Left colon (tissue), 2 donors: ENCODE data around the gene ZNF423. TPM values are rescaled to one million over a fixed set of nuclear protein-coding genes. Genes with fewer than 3 reads are reported as not detected.
A peak's percentile ranks its signal among the peaks of the same experiment; 100 is the strongest.

Experiments used
- ATAC-seq: fragments of 200-7000 bp; cut with Tn5 transposase; one replicate; pipeline ENCODE4 v1.9.1; 2020; ENCODE audit warnings: mild to moderate bottlenecking, moderate library complexity
- DNase-seq, 2 donors: peaks; one replicate each; pipeline ENCODE4 v3.0.0-alpha.2; 2020
- intact Hi-C, 2 donors: fragments of 100-400 bp; cut with DNase I in 1 of 2; cut with micrococcal nuclease in 1 of 2; formaldehyde crosslinking; loops; one replicate each; pipeline versions ENCODE4 v1.11.2 to v1.14.0; 2022; cut with DNase I, micrococcal nuclease
- total RNA-seq, 2 donors: library from RNA; stranded (reverse); fragmentation: NEBNext Ultra II Directional; extraction: Animal tissue kit (Norgen Biotek cat#: 25700); gene quantifications; one replicate each; pipeline ENCODE4 v1.2.1, GENCODE V29; 2021
- donor health status: DM: no; HTN: no; CAD: no.
- donor health status: DM: yes; HTN: yes; CAD: no.

Gene ZNF423
- total RNA-seq, 2 donors from 2014 or later = 8.2 to 10.5 TPM

GRCh38 chr16:49467540-49468372 is 388.2 kb downstream of the ZNF423 start:
- DNase-seq = no peak
- ATAC-seq = no peak
- intact Hi-C loops = no loop called here

DNA sequence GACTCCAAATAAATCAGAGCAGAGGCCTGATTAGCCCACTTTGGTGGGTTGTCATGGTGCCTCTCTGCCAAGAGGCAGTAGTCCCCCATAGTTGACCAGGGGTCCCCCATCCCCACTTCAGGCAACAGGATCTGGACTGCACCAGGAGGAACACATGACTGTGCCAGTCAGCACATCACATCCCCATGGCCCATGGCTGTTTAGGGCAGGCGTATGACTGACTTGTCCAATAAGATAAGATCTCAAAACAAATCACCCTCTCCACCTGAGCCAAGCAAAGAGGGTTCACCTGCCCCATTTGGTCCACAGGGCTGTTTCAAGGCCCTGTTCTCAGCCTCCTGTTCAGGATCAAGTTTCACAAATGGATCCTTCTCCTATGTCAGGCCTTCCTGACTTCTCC is 389.0 kb downstream of the ZNF423 start:
- DNase-seq (no peak), ATAC-seq (no peak)
- intact Hi-C loops = no loop called here

GRCh38 chr16:49466529-49466831 is 389.4 kb downstream of the ZNF423 start:
- DNase-seq (no peak), ATAC-seq (no peak)
- intact Hi-C loops = no loop called here

DNA sequence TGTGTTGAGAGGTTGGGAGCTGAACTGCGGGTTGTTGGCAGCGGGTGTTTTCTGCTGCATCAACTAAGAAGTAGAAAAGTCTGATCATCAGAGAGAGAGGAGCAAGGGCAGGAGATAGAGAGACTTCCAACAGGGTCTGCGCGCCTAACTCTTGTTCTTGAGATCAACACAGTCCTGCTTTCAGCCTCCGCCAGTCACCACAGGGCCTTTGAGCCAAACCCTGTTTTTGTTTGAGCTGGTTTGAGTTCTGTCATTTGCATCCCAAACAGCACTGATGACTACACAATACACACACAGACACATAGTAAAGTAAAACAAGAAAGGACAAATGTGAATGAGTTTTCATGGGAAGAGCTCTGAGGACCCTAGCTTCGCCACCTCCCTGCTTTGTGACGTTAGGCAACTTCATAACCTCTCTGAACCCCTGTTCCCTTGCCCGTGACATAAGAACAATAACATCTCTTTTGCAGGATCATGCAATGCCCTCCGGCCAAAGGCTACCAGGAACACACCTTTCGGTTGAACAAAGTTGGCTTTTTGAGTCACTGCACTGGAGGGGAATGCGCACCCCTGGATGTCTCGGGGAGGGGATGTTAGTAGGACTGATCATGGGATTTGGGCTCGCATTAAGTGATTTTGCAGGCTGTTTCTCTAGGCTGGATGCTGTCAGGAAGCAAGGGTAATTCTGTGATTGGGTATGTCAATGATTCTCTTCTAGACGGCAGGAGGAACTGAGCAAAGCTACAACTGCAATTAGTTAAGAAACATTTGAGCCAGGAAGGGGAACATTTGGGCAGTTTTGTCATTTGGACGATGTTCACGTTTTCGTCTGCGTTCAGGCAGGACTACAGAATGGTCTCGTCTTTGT is 390.0 kb downstream of the ZNF423 start:
- ATAC-seq (no peak), DNase-seq (no peak)
- intact Hi-C loops = no loop called here

DNA sequence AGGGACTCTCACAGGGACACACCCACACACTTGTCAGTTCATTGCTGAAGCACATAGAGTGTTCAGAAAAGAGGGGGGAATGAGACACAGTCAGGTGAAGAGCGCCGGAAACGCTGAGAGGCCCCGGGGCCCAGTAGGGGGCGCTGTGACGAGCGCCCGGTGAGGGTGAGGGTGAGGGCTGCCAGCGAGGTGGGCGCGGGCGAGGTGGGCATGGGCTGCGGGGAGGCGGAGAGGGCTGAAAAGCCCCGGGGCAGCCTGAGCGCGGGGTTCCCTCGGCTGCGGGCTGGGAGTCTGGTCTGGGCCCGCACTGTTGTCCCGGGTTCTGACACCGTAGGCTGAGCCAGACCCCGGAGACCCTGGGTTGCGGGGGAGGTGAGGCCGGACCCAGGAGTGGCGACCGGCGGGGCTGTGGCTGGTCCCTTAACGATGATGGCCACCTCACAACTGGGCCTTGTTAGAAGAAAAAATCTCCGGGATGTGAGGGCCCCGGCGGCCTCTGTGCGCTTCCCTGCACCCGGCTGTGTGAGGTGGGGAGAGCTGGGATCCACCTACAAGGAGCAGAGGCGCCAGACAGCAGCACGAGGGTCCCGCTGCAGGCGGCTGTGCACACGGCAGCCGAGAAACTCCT is 390.9 kb downstream of the ZNF423 start:
- DNase-seq (no peak), ATAC-seq (peak; percentile 42)
- intact Hi-C loops = no loop called here

DNA sequence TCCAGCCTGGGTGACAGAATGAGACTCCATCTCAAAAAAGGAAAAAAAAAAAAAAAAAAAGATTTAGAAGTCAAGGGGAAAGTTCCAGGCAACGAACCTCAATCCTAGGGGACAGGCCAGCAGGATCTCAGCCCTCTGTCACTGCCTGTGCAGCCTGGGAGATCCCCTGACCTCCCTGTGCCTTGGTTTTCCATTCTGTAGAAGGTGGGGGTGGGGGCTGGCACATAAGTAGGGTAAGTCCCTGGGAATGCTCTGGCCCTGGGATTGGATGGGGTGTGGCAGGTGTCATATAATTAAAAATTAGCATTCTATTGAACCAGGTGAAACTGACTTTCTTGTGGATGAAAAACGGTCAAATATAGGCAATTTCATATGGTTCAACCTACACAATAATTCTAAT is 391.8 kb downstream of the ZNF423 start:
- DNase-seq (no peak), ATAC-seq (no peak)
- intact Hi-C loops = no loop called here

DNA sequence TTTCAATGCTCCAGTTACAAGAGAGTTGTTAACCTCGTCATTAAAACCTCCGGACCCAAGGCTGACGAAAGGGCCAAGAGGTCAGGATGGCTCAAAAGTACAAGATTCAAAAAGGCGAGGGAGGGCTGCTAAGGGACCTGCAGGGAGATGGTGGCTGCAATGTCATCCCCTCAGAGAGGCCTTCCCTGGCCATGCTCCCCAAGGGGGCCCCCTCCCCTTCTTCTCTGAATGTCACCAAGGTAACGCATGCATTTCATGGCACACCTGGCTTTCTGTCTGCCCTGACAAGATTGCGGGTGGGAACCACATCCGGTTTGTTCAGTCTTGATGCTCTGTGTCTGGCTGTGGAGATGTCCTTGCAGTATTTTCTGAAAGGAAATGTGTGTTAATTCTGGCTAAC is 392.4 kb downstream of the ZNF423 start:
- peak; percentile 54 to 56 for DNase-seq
- intact Hi-C loops = no loop called here
- ATAC-seq = peak; percentile 30

DNA sequence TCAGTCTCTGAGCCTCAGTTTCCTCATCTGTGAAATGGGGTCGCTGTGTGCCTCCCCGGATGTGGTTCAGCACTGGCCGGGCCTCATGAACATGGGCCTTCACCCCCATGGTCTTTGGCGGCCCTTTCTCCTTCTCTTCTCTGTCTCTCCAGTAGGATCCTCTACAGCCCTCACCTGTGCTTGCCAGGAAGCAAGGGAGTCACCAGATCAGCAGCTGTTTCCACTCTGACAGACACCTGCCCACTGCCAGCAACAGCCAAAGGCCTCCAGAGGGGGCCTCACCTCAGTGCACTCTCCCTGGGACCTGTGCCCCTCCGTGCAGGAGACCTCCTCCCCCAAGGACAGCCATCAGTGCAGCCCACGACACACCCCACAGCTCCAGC is 392.9 kb downstream of the ZNF423 start:
- DNase-seq (no peak), ATAC-seq (no peak)
- intact Hi-C loops = no loop called here

- DNase-seq (no peak), ATAC-seq (no peak)
- intact Hi-C loops = no loop called here
These were observed 393.4 kb downstream of the ZNF423 start for GRCh38 chr16:49462362-49462988.

DNA sequence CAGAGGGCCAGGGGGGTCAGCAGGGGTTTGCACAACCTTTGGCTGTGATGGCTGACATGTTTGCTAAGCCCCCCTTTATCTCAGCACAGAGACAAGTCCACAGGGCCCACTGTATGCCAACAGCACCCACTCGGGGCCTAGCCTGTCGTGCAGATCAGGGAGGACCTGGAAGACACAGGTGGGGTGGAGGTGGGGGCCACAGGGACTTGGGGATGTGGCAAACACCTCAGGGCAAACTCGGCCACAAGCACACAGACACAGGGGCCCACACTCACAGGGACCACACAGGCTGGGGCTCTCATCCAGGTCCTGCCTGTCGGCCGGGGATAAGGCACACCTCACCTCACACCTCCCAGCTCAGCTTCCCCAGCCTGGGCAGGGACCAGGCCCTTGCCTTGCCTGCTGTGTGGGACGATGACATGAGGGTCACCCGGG is 394.4 kb downstream of the ZNF423 start:
- intact Hi-C loops = no loop called here
- DNase-seq (no peak), ATAC-seq (no peak)

- intact Hi-C loops = no loop called here
- ATAC-seq = no peak
- DNase-seq = no peak
These were observed 395.0 kb downstream of the ZNF423 start for GRCh38 chr16:49460786-49461470.

GRCh38 chr16:49459953-49460735 is 395.8 kb downstream of the ZNF423 start:
- DNase-seq = no peak
- intact Hi-C loops = no loop called here
- no peak for ATAC-seq

DNA sequence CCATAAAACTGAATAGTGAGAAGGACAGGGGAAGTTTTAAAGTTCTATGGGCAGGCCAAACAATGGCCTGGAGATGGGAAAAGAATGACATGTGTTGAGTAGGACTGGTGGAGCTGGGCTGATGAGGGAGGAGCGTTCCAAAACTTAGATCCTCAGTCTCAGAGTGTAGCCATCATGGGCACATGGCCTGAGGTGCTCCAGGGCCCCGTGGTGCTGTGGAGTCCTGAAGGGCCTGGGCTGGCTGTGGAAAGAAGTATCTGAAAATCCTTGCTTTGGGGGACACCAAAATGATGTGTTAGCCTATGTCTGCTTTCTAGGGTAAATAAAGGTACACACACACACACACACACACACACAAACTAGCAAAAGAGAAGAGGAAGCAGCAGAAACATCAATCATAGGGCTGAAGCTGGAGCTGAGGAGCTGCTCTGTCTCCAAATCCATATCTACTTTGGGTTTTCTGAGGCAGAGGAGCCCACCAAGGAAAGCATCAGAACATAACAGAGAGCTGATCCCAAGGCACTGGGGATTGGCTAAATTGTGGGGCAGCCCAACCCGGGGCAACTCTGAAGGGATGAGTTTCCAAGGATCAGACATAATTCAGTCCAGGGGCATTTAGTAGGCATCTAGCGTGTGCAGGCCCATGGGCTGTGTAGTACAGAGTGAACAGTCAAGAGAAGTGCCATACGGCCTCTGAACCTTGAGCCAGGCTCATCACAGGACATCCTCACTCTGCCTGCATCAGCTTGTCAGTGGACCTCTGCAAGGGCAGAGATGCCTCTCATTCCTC is 397.1 kb downstream of the ZNF423 start:
- DNase-seq = no peak
- no peak for ATAC-seq

GRCh38 chr16:49458243-49458642 is 397.7 kb downstream of the ZNF423 start:
- no peak for ATAC-seq
- intact Hi-C loops = no loop called here
- DNase-seq = no peak

More for the DNA sequence above, 397.1 kb downstream of the ZNF423 start:
- intact Hi-C loops = no loop called here

- intact Hi-C loops = no loop called here
- ATAC-seq (no peak), DNase-seq (no peak)
These were observed 398.7 kb downstream of the ZNF423 start for GRCh38 chr16:49457196-49457595.

DNA sequence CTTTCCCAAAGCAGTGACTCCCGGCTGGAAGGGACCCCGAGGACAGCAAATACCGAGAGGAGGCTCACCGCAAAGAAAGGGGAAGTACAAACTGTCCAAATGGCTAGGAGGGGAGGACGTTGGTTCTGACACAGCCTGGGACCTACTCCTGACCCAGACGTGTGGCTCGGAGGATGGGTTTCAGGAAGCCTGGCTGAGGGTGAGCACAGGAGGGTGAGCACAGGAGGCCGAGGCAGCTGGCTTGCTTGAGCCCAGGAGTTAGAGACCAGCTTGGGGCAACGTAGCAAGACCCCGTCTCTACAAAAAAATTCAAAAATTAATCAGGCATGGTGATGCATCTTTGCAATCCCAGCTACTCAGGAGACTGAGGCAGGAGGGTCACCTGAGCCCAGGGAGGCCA is 399.1 kb downstream of the ZNF423 start:
- ATAC-seq (no peak), DNase-seq (no peak)
- intact Hi-C loops = no loop called here

DNA sequence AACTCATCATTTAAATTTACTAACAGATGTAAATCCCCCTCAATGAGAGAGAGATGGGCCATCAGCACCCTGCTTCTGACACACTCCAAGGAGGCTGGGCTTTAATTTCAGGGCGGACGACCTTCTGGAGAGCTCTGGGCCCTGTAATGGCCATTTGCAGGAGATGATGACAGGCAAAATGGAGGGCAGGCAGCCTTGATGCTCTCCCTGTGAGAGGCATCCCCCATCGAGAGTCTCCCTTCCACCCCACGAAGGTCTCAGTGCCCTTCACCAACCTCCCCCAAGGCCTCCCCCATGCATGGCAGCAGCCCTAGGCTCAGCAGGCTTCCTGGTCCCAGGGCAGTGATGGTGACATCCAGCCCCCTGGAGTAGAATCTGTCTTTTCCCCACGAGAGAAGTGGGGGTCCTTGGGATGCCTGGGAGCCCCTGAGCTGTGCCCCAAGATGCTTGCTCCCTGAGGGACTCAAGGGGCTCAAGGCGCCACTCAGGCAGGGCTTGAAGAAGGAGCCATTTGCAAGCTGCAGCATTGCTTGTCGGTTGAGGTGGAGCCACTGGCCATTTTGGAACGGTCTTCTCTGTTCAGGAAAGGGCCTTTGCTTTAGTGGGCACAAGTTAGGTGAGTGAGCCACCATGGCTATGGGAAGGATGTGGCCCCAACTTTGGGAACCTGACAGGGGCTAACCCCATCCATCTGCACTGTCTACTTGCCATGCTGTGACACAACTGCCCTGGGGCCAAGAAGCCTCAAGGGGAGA is 399.7 kb downstream of the ZNF423 start:
- DNase-seq (peak in 1 of 2 donors; percentile 8), ATAC-seq (no peak)
- intact Hi-C loops = no loop called here
